GM18520 (cell line): ENCODE results near the gene CREB5.

Source experiments
- ATAC-seq: cut with Tn5 transposase; IDR thresholded peaks from one replicate; pipeline ENCODE4 v1.9.1; 2021; ENCODE audit not compliant: unreplicated experiment

Gene CREB5

GRCh38 chr7:28701731-28702130 is 289.4 kb downstream of the CREB5 start:
- no peak for ATAC-seq

- ATAC-seq, result no peak
Measured at GRCh38 chr7:28702171-28702570, 289.9 kb downstream of the CREB5 start.

- no peak for ATAC-seq
Measured at GRCh38 chr7:28703037-28703765, 290.9 kb downstream of the CREB5 start.

GRCh38 chr7:28704706-28705105 is 292.4 kb downstream of the CREB5 start:
- ATAC-seq, result no peak

- ATAC-seq, result peak; percentile 93
Measured at GRCh38 chr7:28705350-28705749, 293.0 kb downstream of the CREB5 start.

- no peak for ATAC-seq
Measured at GRCh38 chr7:28706584-28706983, 294.3 kb downstream of the CREB5 start.

- no peak for ATAC-seq
Measured at GRCh38 chr7:28707291-28707690, 295.0 kb downstream of the CREB5 start.

GRCh38 chr7:28708033-28708951 is 296.0 kb downstream of the CREB5 start:
- no peak for ATAC-seq

- ATAC-seq, result no peak
Measured at GRCh38 chr7:28709748-28710147, 297.4 kb downstream of the CREB5 start.

GRCh38 chr7:28711114-28711513 is 298.8 kb downstream of the CREB5 start:
- ATAC-seq, result no peak

- no peak for ATAC-seq
Measured at GRCh38 chr7:28714459-28715120, 302.3 kb downstream of the CREB5 start.

- no peak for ATAC-seq
Measured at GRCh38 chr7:28717445-28718054, 305.2 kb downstream of the CREB5 start.

- no peak for ATAC-seq
Measured at GRCh38 chr7:28718055-28718481, 305.8 kb downstream of the CREB5 start.

GRCh38 chr7:28718545-28718944 is 306.2 kb downstream of the CREB5 start:
- no peak for ATAC-seq

- ATAC-seq, result no peak
Measured at GRCh38 chr7:28722684-28723083, 310.4 kb downstream of the CREB5 start.

- ATAC-seq, result no peak
Measured at GRCh38 chr7:28723336-28723735, 311.0 kb downstream of the CREB5 start.

GRCh38 chr7:28724563-28724962 is 312.2 kb downstream of the CREB5 start:
- ATAC-seq, result no peak

GRCh38 chr7:28725045-28725642 is 312.8 kb downstream of the CREB5 start:
- ATAC-seq, result no peak

- ATAC-seq, result no peak
Measured at GRCh38 chr7:28725911-28726310, 313.6 kb downstream of the CREB5 start.

- ATAC-seq, result no peak
Measured at GRCh38 chr7:28726555-28726954, 314.2 kb downstream of the CREB5 start.

- no peak for ATAC-seq
Measured at GRCh38 chr7:28729281-28729680, 317.0 kb downstream of the CREB5 start.
